ENCODE results near the gene SH3BP1. TPM values are rescaled to one million over a fixed set of nuclear protein-coding genes. Genes with fewer than 3 reads are reported as not detected.

Gene SH3BP1
- polyA plus RNA-seq, 3 donors, result 20.0 to 214 (median 20.0) TPM

DNA sequence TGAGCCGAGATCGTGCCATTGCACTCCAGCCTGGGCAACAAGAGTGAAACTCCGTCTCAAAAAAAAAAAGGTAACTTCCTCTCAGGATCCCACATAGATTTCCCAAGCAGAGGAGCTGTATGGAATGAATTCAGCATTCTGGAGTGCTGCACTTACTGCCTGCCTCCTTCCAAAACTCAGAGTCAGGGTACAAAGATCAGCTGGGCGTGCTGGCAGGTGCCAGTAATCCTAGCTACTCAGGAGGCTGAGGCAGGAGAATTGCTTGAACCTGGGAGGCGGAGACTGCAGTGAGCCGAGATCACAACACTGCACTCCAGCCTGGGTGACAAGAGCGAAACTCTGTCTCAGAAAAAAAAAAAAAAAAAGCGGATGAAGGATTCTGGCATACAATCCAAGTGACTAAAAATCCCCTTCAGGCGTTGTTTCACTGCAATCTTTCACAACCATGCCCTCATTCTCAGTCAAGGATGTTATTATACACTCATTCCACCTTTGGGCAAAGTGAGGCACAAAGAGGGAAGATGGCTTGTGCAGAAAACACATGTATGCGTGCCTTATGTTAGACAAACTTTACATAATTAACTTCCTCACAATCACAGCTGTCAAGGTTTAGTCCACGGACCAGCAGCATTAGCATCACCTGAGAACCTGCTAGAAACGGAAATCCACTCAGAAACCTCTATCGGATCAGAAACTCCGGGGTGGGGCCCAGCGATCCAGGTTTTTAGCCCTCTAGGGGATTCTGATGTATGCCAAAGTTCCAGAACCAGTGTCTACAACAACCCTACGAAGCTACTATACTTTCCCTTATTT, 45.5 kb downstream of the SH3BP1 start:
- no peak overlapping the region for H3K9ac ChIP-seq (ENCODE audit: insufficient read depth, low read length, poor library complexity, severe bottlenecking)
- H3K4me1 Mint-ChIP-seq, result peaks cover 34% of the 10 kb centered on the region
- no peaks in the 10 kb centered on the region for H3K27me3 ChIP-seq (ENCODE audit: control insufficient read depth in 2 of 2, insufficient read depth in 2 of 2, low read length in 2 of 2)
- H3K79me2 ChIP-seq (ENCODE audit: insufficient read depth, low read length), result peaks cover 32% of the 10 kb centered on the region
- H3K4me2 ChIP-seq (replicated peaks; ENCODE audit: extremely low read depth, low read length, poor library complexity, severe bottlenecking), result no peak overlapping the region
- peaks cover 21 to 33% of the 10 kb centered on the region in 2 donors for H3K36me3 Mint-ChIP-seq
- TF ChIP-seq, protein P1, sequence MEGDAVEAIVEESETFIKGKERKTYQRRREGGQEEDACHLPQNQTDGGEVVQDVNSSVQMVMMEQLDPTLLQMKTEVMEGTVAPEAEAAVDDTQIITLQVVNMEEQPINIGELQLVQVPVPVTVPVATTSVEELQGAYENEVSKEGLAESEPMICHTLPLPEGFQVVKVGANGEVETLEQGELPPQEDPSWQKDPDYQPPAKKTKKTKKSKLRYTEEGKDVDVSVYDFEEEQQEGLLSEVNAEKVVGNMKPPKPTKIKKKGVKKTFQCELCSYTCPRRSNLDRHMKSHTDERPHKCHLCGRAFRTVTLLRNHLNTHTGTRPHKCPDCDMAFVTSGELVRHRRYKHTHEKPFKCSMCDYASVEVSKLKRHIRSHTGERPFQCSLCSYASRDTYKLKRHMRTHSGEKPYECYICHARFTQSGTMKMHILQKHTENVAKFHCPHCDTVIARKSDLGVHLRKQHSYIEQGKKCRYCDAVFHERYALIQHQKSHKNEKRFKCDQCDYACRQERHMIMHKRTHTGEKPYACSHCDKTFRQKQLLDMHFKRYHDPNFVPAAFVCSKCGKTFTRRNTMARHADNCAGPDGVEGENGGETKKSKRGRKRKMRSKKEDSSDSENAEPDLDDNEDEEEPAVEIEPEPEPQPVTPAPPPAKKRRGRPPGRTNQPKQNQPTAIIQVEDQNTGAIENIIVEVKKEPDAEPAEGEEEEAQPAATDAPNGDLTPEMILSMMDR (IDR thresholded peaks at IDR 0.05), result no peak
- 92% methylated on average over 9 of the region's 16 CpGs for WGBS (ENCODE audit: insufficient coverage)
- no peak for DNase-seq
- peaks cover 33% of the 10 kb centered on the region for H4K20me1 ChIP-seq (ENCODE audit: insufficient read depth, low read length)
- no peak overlapping the region for H3K4me3 Mint-ChIP-seq
- no peak overlapping the region for H3K27ac ChIP-seq (ENCODE audit: low read depth in 1 of 2, low read length in 2 of 2)
- intact Hi-C loops (cut with micrococcal nuclease), result loop anchor here in 1 of 2 donors (10.0 kb wide), 1 partner anchor 120 kb away; the partner anchor contains the start of gene GCAT
- no peaks in the 10 kb centered on the region for H3K9me3 Mint-ChIP-seq
- no peak overlapping the region for H2AFZ ChIP-seq (ENCODE audit: insufficient read depth, low read depth, low read length, poor library complexity, severe bottlenecking)
- peaks cover 22 to 23% of the 10 kb centered on the region in 2 donors for H3K36me3 ChIP-seq (replicated peaks in 1 of 2; ENCODE audit: control insufficient read depth in 1 of 2, insufficient read depth in 2 of 2, low read length in 2 of 2)
- no peaks in the 10 kb centered on the region for H3K9me3 ChIP-seq (replicated peaks in 1 of 2; ENCODE audit: control insufficient read depth in 1 of 2, insufficient read depth in 1 of 2, low read length in 2 of 2)
- no peak overlapping the region for H3K27ac Mint-ChIP-seq
- H3K4me1 ChIP-seq (ENCODE audit: control insufficient read depth in 1 of 2, insufficient read depth in 2 of 2, low read length in 2 of 2), result peaks cover 31 to 38% of the 10 kb centered on the region in 2 donors
- no peak overlapping the region for H3K4me3 ChIP-seq (replicated peaks in 1 of 3; ENCODE audit: low read depth in 2 of 3, low read length in 3 of 3)
- no peaks in the 10 kb centered on the region for H3K27me3 Mint-ChIP-seq (ENCODE audit: low read depth in 3 of 3)

DNA sequence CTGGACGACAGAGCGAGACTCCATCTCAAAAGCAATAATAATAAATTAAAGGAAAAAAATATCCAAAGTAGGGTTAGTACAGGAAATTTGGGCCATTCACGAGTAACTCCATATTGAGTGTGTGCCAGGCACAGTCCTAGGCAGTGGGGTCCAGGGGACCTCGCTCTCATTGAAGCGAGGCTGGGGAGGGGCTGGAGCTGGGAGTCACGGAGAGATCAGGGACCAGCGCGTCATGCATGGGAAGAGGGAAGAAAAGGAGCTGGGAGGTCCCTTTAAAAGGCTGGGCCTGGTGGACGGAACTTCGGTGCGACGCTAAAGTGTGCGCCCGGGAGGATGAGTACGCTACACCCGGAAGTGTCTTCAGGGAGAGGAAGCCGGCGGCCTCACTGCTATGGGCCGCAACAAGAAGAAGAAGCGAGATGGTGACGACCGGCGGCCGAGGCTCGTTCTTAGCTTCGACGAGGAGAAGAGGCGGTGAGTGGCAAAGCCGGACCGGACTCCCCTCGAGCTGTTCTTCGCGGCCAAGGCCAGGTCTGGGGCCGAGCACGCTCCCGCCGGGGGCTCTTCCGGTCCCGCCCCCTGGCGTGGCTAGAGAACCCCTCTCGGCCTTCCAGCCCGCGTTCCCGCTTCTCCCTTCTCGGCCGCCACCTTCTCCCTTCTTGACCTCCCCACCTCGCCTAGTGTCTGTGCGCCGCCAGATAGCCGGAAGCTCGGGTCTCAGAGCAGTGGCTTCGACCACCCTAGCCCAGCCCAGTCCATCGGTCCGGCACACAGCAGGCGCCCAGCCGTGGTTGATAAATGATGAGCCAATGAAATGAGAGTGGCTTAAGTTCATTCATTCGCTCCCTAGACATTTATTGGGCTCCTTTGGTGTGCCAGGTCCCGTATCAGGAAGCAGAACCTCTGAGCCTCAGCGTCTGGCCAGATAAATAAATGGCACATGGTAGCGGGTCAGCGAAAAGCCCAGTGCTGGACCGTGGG, 46.8 kb downstream of the SH3BP1 start, which contains the start of gene NOL12:
NOL12 (plus strand) TSS at position 342 of the 981 bp plus-strand sequence; CDS start at position 392, 50 bp downstream.
- peak within 1 kb of the TSS; percentile 89 for H3K9ac ChIP-seq (ENCODE audit: insufficient read depth, low read length, poor library complexity, severe bottlenecking)
- H4K20me1 ChIP-seq (ENCODE audit: insufficient read depth, low read length), result peaks cover 25% of the 10 kb centered on the region
- H3K79me2 ChIP-seq (ENCODE audit: insufficient read depth, low read length), result peaks cover 32% of the 10 kb centered on the region
- H3K27me3 ChIP-seq (ENCODE audit: control insufficient read depth in 2 of 2, insufficient read depth in 2 of 2, low read length in 2 of 2), result no peaks in the 10 kb centered on the region
- H3K4me3 ChIP-seq (replicated peaks in 1 of 3; ENCODE audit: low read depth in 2 of 3, low read length in 3 of 3), result peak within 1 kb of the TSS; percentile 70 to 100 (median 95)
- 1% methylated on average over 60 of the region's 62 CpGs for WGBS (ENCODE audit: insufficient coverage)
- Mint-ChIP-seq H3K4me1 (peaks cover 30% of the 10 kb centered on the region), H3K4me3 (peak within 1 kb of the TSS; percentile 99), H3K27ac (peak within 1 kb of the TSS; percentile 89 to 98 (median 93)), H3K9me3 (no peaks in the 10 kb centered on the region), H3K27me3 (ENCODE audit: low read depth in 3 of 3) (no peaks in the 10 kb centered on the region), H3K36me3 (peaks cover 32 to 39% of the 10 kb centered on the region in 2 donors)
- peaks cover 29 to 31% of the 10 kb centered on the region in 2 donors for H3K4me1 ChIP-seq (ENCODE audit: control insufficient read depth in 1 of 2, insufficient read depth in 2 of 2, low read length in 2 of 2)
- peak within 1 kb of the TSS; percentile 85 to 86 for H3K27ac ChIP-seq (ENCODE audit: low read depth in 1 of 2, low read length in 2 of 2)
- peak; percentile 81 to 84 (median 82) for DNase-seq
- no peaks in the 10 kb centered on the region for H3K9me3 ChIP-seq (replicated peaks in 1 of 2; ENCODE audit: control insufficient read depth in 1 of 2, insufficient read depth in 1 of 2, low read length in 2 of 2)
- H3K4me2 ChIP-seq (replicated peaks; ENCODE audit: extremely low read depth, low read length, poor library complexity, severe bottlenecking), result peak within 1 kb of the TSS; percentile 94
- intact Hi-C loops (cut with micrococcal nuclease), result loop anchor here in 1 of 2 donors (10.0 kb wide), 1 partner anchor 119 kb away; the partner anchor contains the start of gene GCAT
- peak within 1 kb of the TSS; percentile 89 for H2AFZ ChIP-seq (ENCODE audit: insufficient read depth, low read depth, low read length, poor library complexity, severe bottlenecking)
- TF ChIP-seq, protein P1 (IDR thresholded peaks at IDR 0.05), result no peak
- H3K36me3 ChIP-seq (replicated peaks in 1 of 2; ENCODE audit: control insufficient read depth in 1 of 2, insufficient read depth in 2 of 2, low read length in 2 of 2), result peaks cover 28 to 33% of the 10 kb centered on the region in 2 donors

Data from CD14-positive monocyte (primary cell).